HG02852 (cell line): Measurements from ENCODE around the gene CBFA2T3.

ENCODE experiments used
- ATAC-seq: cut with Tn5 transposase; IDR thresholded peaks from one replicate; pipeline ENCODE4 v1.9.1; 2021; ENCODE audit warnings: mild to moderate bottlenecking, moderate library complexity; ENCODE audit not compliant: unreplicated experiment

Gene CBFA2T3

DNA sequence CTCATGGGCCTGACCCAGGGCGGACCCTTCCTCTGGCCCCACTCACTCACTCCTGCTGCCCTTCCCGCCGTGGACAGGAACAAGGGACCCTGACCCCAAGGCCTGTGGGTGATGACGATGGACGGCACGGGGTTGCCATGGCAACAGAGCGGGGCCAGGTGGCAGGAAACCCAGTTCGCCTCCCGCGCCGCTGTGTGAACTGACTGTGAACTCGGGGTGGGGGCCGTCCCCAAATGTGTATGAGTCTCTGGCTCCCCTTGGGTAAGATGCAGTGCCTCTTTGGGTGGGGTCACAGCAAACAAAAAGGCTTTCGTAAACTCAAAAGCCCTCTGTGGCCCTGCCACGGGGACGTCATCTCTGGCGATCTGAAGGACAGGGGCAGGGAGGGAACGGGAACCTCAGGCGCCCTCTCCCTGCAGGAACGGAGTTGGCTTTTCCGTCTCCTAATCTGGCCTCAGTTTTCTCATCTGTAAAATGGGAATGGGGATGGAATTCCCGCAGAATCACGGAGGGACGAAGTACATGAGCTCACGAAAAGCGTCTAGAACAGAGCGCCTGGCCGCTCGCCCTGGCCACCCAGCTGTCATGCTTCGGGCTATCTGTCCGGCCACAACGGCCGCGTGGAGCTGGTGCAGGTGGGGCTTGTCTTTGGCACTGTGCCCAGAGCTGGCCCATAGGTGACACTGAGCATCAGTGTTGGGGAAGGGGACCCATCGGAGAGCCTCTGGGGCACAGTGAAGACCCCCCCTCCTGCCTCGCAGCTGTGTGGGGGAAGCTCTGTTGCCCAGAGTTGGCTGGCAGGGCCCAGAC is 65.7 kb downstream of the CBFA2T3 start:
- no peak for ATAC-seq

GRCh38 chr16:88910284-88911135 is 66.5 kb downstream of the CBFA2T3 start:
- ATAC-seq: no peak

- ATAC-seq: no peak
Measured at GRCh38 chr16:88909431-88910210, 67.4 kb downstream of the CBFA2T3 start.

- ATAC-seq: no peak
Measured at GRCh38 chr16:88908307-88908706, 68.7 kb downstream of the CBFA2T3 start.

DNA sequence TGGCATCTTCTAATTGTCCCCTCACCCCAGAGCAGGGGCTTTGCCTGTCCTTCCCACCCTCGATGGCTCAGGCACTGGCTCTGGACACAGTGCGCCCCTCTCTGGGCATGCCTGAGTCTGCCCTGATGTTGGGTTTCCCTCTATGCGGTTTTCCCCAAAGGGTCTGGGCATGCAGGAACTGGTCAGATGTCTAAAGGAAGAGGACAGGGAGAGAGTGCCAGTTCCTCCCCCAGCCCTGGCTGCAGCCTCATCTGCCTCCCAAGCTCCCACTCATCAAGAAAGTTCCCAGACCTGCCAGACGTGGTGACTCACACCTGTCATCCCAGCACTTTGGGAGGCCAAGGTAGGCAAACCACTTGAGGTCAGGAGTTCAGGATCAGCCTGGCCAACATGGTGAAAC is 69.2 kb downstream of the CBFA2T3 start:
- ATAC-seq: no peak

GRCh38 chr16:88906535-88907105 is 70.4 kb downstream of the CBFA2T3 start:
- ATAC-seq: no peak

- ATAC-seq: no peak
Measured at GRCh38 chr16:88906020-88906419, 71.0 kb downstream of the CBFA2T3 start.

DNA sequence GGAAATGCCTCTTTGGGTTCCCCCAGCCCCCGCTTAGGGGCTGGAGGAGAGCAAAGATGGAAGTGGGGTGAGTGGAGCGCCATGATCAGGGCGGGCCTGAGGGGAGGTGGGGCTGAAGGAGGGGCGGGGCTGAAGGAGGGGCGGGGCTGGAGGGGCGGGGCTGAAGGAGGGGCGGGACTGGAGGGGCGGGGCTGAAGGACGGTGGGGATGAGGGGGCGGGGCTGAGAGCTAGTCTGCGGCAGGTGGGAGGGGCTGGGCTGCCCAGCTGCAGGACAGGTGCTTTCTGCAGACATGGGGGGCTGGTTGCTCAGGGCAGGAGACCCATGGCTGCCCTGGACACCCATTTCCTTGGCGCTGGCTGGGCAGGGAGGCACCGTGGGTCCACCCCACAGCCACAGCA is 71.4 kb downstream of the CBFA2T3 start:
- ATAC-seq: no peak

- ATAC-seq: no peak
Measured at GRCh38 chr16:88904676-88905365, 72.2 kb downstream of the CBFA2T3 start.

GRCh38 chr16:88903267-88903666 is 73.7 kb downstream of the CBFA2T3 start:
- ATAC-seq: no peak

DNA sequence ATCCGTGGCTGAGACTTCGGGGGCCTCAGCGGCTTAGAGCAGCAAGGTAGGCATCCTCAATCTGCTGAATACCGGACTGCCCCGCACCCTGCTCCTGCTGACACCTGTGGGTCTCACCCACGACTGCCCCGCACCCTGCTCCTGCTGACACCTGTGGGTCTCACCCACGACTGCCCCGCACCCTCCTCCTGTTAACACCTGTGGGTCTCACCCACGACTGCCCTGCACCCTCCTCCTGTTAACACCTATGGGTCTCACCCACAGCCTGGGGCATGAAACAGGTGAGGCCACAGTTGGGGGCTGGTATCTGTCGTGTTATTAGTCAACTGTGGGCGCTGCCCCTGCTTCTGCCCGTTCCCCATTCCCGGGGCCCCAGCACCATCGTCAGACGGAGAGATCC is 74.3 kb downstream of the CBFA2T3 start:
- no peak for ATAC-seq

DNA sequence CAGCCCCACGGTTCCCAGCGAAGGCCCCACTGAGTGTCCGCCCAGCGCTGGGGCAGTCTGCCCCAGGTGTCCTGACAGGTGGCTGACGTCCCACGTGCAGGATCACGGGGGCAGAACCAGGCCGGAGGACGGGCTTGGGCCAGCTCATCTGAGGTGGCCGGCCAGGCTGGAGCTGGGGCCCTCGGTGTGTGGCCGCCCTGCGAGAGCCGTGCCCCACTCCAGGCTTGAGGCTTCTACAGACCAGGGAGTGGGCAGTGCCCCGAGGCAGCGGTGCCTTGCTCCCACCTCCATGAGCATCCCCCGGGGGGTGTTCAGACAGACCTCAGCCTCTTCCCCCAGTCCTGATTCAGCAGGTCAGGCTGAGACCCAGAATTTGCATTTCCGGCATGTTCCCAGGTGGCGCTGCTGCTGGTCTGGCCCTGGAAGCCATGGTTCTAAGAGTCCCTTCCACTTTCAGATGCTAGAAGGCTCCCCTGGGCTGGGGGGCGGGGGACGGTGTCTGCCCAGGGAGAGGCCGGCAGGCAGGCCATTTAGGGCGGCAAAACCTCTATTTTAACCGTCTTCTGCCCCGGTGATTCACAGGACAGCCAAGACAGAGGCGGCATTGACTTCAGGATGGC is 75.2 kb downstream of the CBFA2T3 start:
- no peak for ATAC-seq

GRCh38 chr16:88900662-88901052 is 76.3 kb downstream of the CBFA2T3 start:
- no peak for ATAC-seq

GRCh38 chr16:88899901-88900661 is 76.9 kb downstream of the CBFA2T3 start:
- ATAC-seq: no peak

DNA sequence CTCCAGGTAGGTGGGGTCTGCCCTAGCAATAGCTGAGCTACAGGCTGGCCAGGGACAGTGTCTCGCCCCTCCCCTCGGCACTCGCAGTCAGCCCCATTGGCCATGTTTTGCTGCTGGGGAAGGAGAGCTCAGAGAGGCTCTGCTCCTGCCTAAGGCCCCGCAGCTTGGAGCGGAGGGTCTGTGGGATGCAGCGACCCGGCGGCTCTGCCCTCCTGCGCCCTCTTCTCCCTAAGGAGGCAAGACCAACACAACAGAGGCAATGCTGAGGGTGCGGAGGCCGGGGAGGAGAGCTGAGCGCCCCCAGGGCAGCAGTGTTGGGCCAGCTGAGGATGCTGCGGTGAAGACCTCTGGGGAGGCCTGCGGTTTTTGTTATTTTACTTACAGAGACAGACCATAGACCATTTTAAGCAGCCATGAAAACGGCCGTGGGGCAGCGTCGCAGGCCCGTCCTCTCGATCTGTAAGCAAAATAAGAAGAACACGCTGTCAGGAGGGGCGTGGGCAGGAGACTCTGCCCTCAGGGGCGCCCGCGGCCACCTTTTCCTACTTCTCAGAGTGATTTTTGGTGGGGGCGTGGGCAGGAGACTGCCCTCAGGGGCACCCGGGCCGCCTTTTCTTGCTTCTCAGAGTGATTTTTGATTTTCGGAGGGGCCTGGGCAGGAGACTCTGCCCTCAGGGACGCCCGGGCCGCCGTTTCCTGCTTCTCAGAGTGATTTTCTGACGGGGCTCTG is 79.1 kb downstream of the CBFA2T3 start:
- ATAC-seq: no peak

DNA sequence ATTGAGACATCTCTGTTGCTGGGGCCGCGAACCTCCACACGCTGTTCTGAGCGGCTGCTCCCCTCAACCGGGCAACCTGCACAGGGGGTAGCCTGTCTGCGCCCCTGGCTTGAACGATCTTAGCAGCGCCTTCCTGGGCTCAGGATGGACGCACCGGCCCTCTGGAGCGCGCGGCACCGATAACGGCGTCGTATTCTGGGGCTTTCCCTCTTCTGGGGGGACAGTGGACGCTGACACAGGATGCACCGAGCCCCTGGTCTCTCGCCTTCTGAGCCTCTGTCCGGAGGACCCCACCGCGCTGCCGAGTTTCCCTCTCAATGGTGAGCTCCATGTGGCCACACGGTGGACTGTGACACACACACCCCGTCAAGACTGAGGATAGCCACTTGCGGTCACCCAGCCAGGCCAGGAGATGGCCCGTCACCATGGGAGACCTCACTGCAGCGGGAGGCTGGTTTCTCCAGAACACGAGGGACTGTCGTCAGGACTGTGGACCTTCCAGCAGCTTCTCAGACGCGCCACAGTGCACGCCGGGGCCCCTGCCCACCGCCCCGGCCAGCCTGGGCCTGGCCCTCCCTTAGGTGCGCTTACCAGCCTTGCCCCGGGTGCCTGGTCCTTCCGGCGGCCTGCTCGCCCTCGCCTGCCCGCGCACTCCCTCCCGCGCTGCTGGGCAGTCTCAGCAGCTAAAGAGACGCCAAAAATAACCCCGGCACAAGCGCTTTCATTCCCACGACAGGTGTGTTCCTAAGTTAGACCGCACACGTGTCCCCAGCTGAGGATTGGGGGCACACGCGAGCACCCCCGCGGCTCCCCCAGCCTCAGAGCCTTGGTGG is 80.6 kb downstream of the CBFA2T3 start:
- no peak for ATAC-seq

- no peak for ATAC-seq
Measured at GRCh38 chr16:88895335-88895734, 81.7 kb downstream of the CBFA2T3 start.
